Left ventricle myocardium inferior (tissue), 1 donor: Measurements from ENCODE around the gene GMEB2. TPM values are rescaled to one million over a fixed set of nuclear protein-coding genes. Genes with fewer than 3 reads are reported as not detected.
"Not testable (repeated sequence)": the region's sequence is repeated elsewhere in the genome, so short reads cannot be mapped to it uniquely, and the experiment has no call there.

Experiments used
- DNase-seq: peaks from one replicate; pipeline ENCODE4 v3.0.0-alpha.2; 2020
- H3K27ac ChIP-seq: fragments of 200-600 bp; replicated peaks from 2 replicates; pipeline ENCODE4 v1.8.0; 2021
- H3K27me3 ChIP-seq: fragments of 200-600 bp; 2 replicates; pipeline ENCODE4 v1.8.0; 2021; ENCODE audit warnings: low read depth
- H3K36me3 ChIP-seq: fragments of 200-600 bp; 2 replicates; pipeline ENCODE4 v1.8.0; 2021
- H3K4me1 ChIP-seq: fragments of 200-600 bp; 2 replicates; pipeline ENCODE4 v1.8.0; 2021
- H3K4me3 ChIP-seq: fragments of 200-600 bp; 2 replicates; pipeline ENCODE4 v1.8.0; 2021; ENCODE audit warnings: mild to moderate bottlenecking, moderate library complexity
- H3K9me3 ChIP-seq: fragments of 200-600 bp; replicated peaks from 2 replicates; pipeline ENCODE4 v1.8.0; 2021
- CTCF ChIP-seq: fragments of 200-600 bp; IDR thresholded peaks from 2 replicates; pipeline ENCODE4 v1.8.0; 2021; ENCODE audit warnings: antibody characterized with exemption, mild to moderate bottlenecking, borderline replicate concordance
- intact Hi-C: fragments of 100-400 bp; cut with micrococcal nuclease; formaldehyde crosslinking; loops from one replicate; pipeline ENCODE4 v1.11.0; 2022
- total RNA-seq: library from RNA; stranded (reverse); fragmentation: NEBNext Ultra II Directional; extraction: Animal tissue kit (Norgen Biotek cat#: 25700); gene quantifications from one replicate; pipeline ENCODE4 v1.2.1, GENCODE V29; 2021
- donor health status: DM: no; HTN: yes; CAD: no; lungs with severe emphysema.

The GMEB2 gene
- total RNA-seq, 1 donor from 2014 or later: 5.3 TPM

GRCh38 chr20:63639093-63639975, 12.4 kb upstream of the GMEB2 start:
- H3K27ac ChIP-seq: peak overlapping the region; percentile 97
- no peaks in the 10 kb centered on the region for H3K36me3 ChIP-seq
- H3K4me1 ChIP-seq: peaks cover 33% of the 10 kb centered on the region
- H3K4me3 ChIP-seq: peak overlapping the region; percentile 74
- no peak for TF ChIP-seq CTCF
- DNase-seq: peak; percentile 61
- intact Hi-C loops: no loop called here
- H3K9me3 ChIP-seq: no peaks in the 10 kb centered on the region
- H3K27me3 ChIP-seq: no peaks in the 10 kb centered on the region

GRCh38 chr20:63636752-63637628, 10.1 kb upstream of the GMEB2 start:
- H3K27me3 ChIP-seq: no peaks in the 10 kb centered on the region

GRCh38 chr20:63635431-63636141, 8.7 kb upstream of the GMEB2 start:
- no peaks in the 10 kb centered on the region for H3K36me3 ChIP-seq
- no peak for DNase-seq
- TF ChIP-seq CTCF: no peak
- H3K9me3 ChIP-seq: no peaks in the 10 kb centered on the region
- intact Hi-C loops: no loop called here
- no peaks in the 10 kb centered on the region for H3K27me3 ChIP-seq
- H3K4me1 ChIP-seq: peaks cover 27% of the 10 kb centered on the region
- H3K4me3 ChIP-seq: no peak overlapping the region
- no peak overlapping the region for H3K27ac ChIP-seq

More at GRCh38 chr20:63636752-63637628, 10.1 kb upstream of the GMEB2 start:
- no peaks in the 10 kb centered on the region for H3K9me3 ChIP-seq
- no peak overlapping the region for H3K4me3 ChIP-seq
- TF ChIP-seq CTCF: no peak
- peaks cover 24% of the 10 kb centered on the region for H3K4me1 ChIP-seq
- intact Hi-C loops: no loop called here
- no peak overlapping the region for H3K27ac ChIP-seq
- no peak for DNase-seq
- H3K36me3 ChIP-seq: no peaks in the 10 kb centered on the region

GRCh38 chr20:63633732-63634131, 6.8 kb upstream of the GMEB2 start:
- peaks cover 22% of the 10 kb centered on the region for H3K4me1 ChIP-seq
- H3K36me3 ChIP-seq: no peaks in the 10 kb centered on the region
- no peaks in the 10 kb centered on the region for H3K27me3 ChIP-seq
- no peaks in the 10 kb centered on the region for H3K9me3 ChIP-seq
- DNase-seq: no peak
- H3K27ac ChIP-seq: no peak overlapping the region
- no peak overlapping the region for H3K4me3 ChIP-seq
- TF ChIP-seq CTCF: no peak
- intact Hi-C loops: no loop called here

GRCh38 chr20:63631426-63631825, 4.5 kb upstream of the GMEB2 start:
- DNase-seq, H3K36me3 ChIP-seq: not testable (repeated sequence)
- H3K27ac ChIP-seq: peak overlapping the region; percentile 81

GRCh38 chr20:63630956-63631355, 4.1 kb upstream of the GMEB2 start:
- H3K9me3 ChIP-seq, intact Hi-C loops, H3K4me3 ChIP-seq, H3K27me3 ChIP-seq, H3K36me3 ChIP-seq, DNase-seq: not testable (repeated sequence)
- H3K27ac ChIP-seq: peak overlapping the region; percentile 81
- H3K4me1 ChIP-seq: peaks cover 37% of the 10 kb centered on the region

More at GRCh38 chr20:63631426-63631825, 4.5 kb upstream of the GMEB2 start:
- H3K4me3 ChIP-seq, H3K27me3 ChIP-seq, H3K9me3 ChIP-seq, intact Hi-C loops: not testable (repeated sequence)
- H3K4me1 ChIP-seq: peaks cover 32% of the 10 kb centered on the region
